Endodermal cell (in vitro differentiated cells): ENCODE data around the gene VPS13A. TPM values are rescaled to one million over a fixed set of nuclear protein-coding genes. Genes with fewer than 3 reads are reported as not detected.

Experiments
- DNase-seq: peaks from one replicate; pipeline ENCODE4 v3.0.0-alpha.2; 2017
- H3K27ac ChIP-seq: 2 replicates; pipeline ENCODE4 v1.5.1; 2013; ENCODE audit warnings: mild to moderate bottlenecking, low read depth, low read length, moderate library complexity
- H3K27me3 ChIP-seq: 2 replicates; pipeline ENCODE4 v1.6.1; 2013; ENCODE audit warnings: mild to moderate bottlenecking, low read length, moderate library complexity; ENCODE audit not compliant: insufficient read depth, control insufficient read depth, poor library complexity, severe bottlenecking
- H3K36me3 ChIP-seq: 2 replicates; pipeline ENCODE4 v1.7.0; 2013; ENCODE audit warnings: mild to moderate bottlenecking, low read length, moderate library complexity; ENCODE audit not compliant: control insufficient read depth, insufficient read depth
- H3K4me1 ChIP-seq: one replicate; pipeline ENCODE4 v1.7.0; 2013; ENCODE audit warnings: low read length; ENCODE audit not compliant: control insufficient read depth, insufficient read depth
- H3K4me3 ChIP-seq: 2 replicates; pipeline ENCODE4 v1.5.1; 2013; ENCODE audit warnings: mild to moderate bottlenecking, low read length, moderate library complexity
- H3K9ac ChIP-seq: 2 replicates; pipeline ENCODE4 v1.6.1; 2013; ENCODE audit warnings: mild to moderate bottlenecking, low read length, moderate library complexity; ENCODE audit not compliant: poor library complexity, severe bottlenecking; ENCODE audit errors: extremely low read depth
- H3K9me3 ChIP-seq: 2 replicates; pipeline ENCODE4 v1.6.1; 2013; ENCODE audit warnings: mild to moderate bottlenecking, low read length, moderate library complexity; ENCODE audit not compliant: control insufficient read depth
- H3K27ac Mint-ChIP-seq: 2 replicates; pipeline ENCODE4 v1.8.0; 2020; ENCODE audit warnings: mixed read lengths
- H3K27me3 Mint-ChIP-seq: 2 replicates; pipeline ENCODE4 v1.8.0; 2021; ENCODE audit warnings: mild to moderate bottlenecking, mixed read lengths; ENCODE audit not compliant: insufficient read depth
- H3K36me3 Mint-ChIP-seq: 2 replicates; pipeline ENCODE4 v1.8.0; 2020; ENCODE audit warnings: low read depth, mixed read lengths
- H3K4me1 Mint-ChIP-seq: 2 replicates; pipeline ENCODE4 v1.8.0; 2020; ENCODE audit warnings: mixed read lengths
- H3K4me3 Mint-ChIP-seq: 2 replicates; pipeline ENCODE4 v1.8.0; 2020; ENCODE audit warnings: mild to moderate bottlenecking, moderate library complexity, mixed read lengths
- H3K9me3 Mint-ChIP-seq: 2 replicates; pipeline ENCODE4 v1.8.0; 2020; ENCODE audit warnings: mild to moderate bottlenecking, mixed read lengths
- CTCF ChIP-seq: fragments of 200-600 bp; sonication (generic); conservative IDR thresholded peaks from 2 replicates; pipeline ENCODE4 v1.5.0; 2021; ENCODE audit warnings: antibody characterized with exemption, mild to moderate bottlenecking
- WGBS, 2 experiments: methylation state at CpG; one replicate each; pipeline versions ENCODE4 v1.1.5 to v1.1.7; 2013; ENCODE audit warnings: missing lambda C conversion rate in 2 of 2, mixed read lengths in 1 of 2; ENCODE audit not compliant: insufficient coverage in 1 of 2, insufficient read length in 1 of 2; 5-methylcytosine and 5-hydroxymethylcytosine counted together
- total RNA-seq, 2 donors: library from RNA; stranded (reverse); fragmentation: NEBNext Ultra II Directional in 1 of 2; extraction: Animal tissue kit (Norgen Biotek cat#: 25700) in 1 of 2; gene quantifications; 2 replicates in 1 of 2; 3 replicates in 1 of 2; pipeline ENCODE4 v1.2.1, GENCODE V29; 2021

The VPS13A gene
- total RNA-seq, 2 donors from 2014 or later = 37.2 to 41.6 TPM

- no peak for TF ChIP-seq CTCF
- H3K27me3 ChIP-seq = no peaks in the 10 kb centered on the region
- no peaks in the 10 kb centered on the region for H3K4me1 ChIP-seq
- Mint-ChIP-seq H3K36me3 (peaks cover 29% of the 10 kb centered on the region), H3K4me1 (no peaks in the 10 kb centered on the region), H3K9me3 (no peaks in the 10 kb centered on the region), H3K27ac (peak overlapping the region; percentile 55), H3K27me3 (no peaks in the 10 kb centered on the region), H3K4me3 (no peak overlapping the region)
- no peak overlapping the region for H3K9ac ChIP-seq
- no peak for DNase-seq
- peaks cover 12% of the 10 kb centered on the region for H3K36me3 ChIP-seq
- WGBS, 2 experiments = 85 to 100% methylated on average over 1 to 2 of the region's 2 CpGs
- H3K27ac ChIP-seq = no peak overlapping the region
- no peak overlapping the region for H3K4me3 ChIP-seq
- H3K9me3 ChIP-seq = no peaks in the 10 kb centered on the region
Measured at GRCh38 chr9:77307166-77307565, 129.8 kb downstream of the VPS13A start.

GRCh38 chr9:77316058-77316457, 138.7 kb downstream of the VPS13A start:
- Mint-ChIP-seq H3K4me1 (no peaks in the 10 kb centered on the region), H3K9me3 (no peaks in the 10 kb centered on the region), H3K36me3 (peaks cover 16% of the 10 kb centered on the region), H3K4me3 (no peak overlapping the region), H3K27me3 (no peaks in the 10 kb centered on the region), H3K27ac (no peak overlapping the region)
- H3K9ac ChIP-seq = no peak overlapping the region
- WGBS, 2 experiments = 88 to 100% methylated on average over 1 of the region's 1 CpG
- no peaks in the 10 kb centered on the region for H3K27me3 ChIP-seq
- no peak for DNase-seq
- peaks cover 17% of the 10 kb centered on the region for H3K36me3 ChIP-seq
- TF ChIP-seq CTCF = no peak
- no peaks in the 10 kb centered on the region for H3K9me3 ChIP-seq
- H3K4me3 ChIP-seq = no peak overlapping the region
- no peaks in the 10 kb centered on the region for H3K4me1 ChIP-seq
- H3K27ac ChIP-seq = no peak overlapping the region

- Histone ChIP-seq H3K36me3 (peaks cover 6% of the 10 kb centered on the region), H3K27me3 (no peaks in the 10 kb centered on the region), H3K27ac (no peak overlapping the region), H3K4me3 (no peak overlapping the region), H3K9me3 (no peaks in the 10 kb centered on the region), H3K9ac (no peak overlapping the region), H3K4me1 (no peaks in the 10 kb centered on the region)
- no peak for DNase-seq
- no peak overlapping the region for H3K27ac Mint-ChIP-seq
- no peaks in the 10 kb centered on the region for H3K4me1 Mint-ChIP-seq
- WGBS, 2 experiments = 94 to 100% methylated on average over 1 to 5 of the region's 5 CpGs
- no peaks in the 10 kb centered on the region for H3K9me3 Mint-ChIP-seq
- H3K36me3 Mint-ChIP-seq = peaks cover 27% of the 10 kb centered on the region
- H3K27me3 Mint-ChIP-seq = no peaks in the 10 kb centered on the region
- TF ChIP-seq CTCF = no peak
- no peak overlapping the region for H3K4me3 Mint-ChIP-seq
Measured at GRCh38 chr9:77325058-77325457, 147.7 kb downstream of the VPS13A start.
